Fibroblast of lung (primary cell): ENCODE measurements around the gene PTPN5. TPM values are rescaled to one million over a fixed set of nuclear protein-coding genes. Genes with fewer than 3 reads are reported as not detected.
"Not testable (repeated sequence)": the region's sequence is repeated elsewhere in the genome, so short reads cannot be mapped to it uniquely, and the experiment has no call there.

Experiments
- DNase-seq, 2 donors: peaks; one replicate each; pipeline versions ENCODE4 v3.0.0 to v3.0.0-alpha.2; 2010; ENCODE audit warnings: low read depth in 2 of 2
- H2AFZ ChIP-seq: 2 replicates; pipeline ENCODE4 v1.5.1; 2012; ENCODE audit warnings: low read length, control low read depth, inconsistent platforms
- H3K27ac ChIP-seq: 2 replicates; pipeline ENCODE4 v1.5.1; 2011; ENCODE audit warnings: low read length, control low read depth; ENCODE audit not compliant: insufficient read depth
- H3K27me3 ChIP-seq: 2 replicates; pipeline ENCODE4 v1.5.1; 2011; ENCODE audit warnings: mild to moderate bottlenecking, low read length; ENCODE audit not compliant: control insufficient read depth, insufficient read depth
- H3K36me3 ChIP-seq: 2 replicates; pipeline ENCODE4 v1.5.1; 2011; ENCODE audit warnings: low read length; ENCODE audit not compliant: control insufficient read depth, insufficient read depth
- H3K4me1 ChIP-seq: 2 replicates; pipeline ENCODE4 v1.5.1; 2011; ENCODE audit warnings: low read length; ENCODE audit not compliant: control insufficient read depth, insufficient read depth; ENCODE audit errors: extremely low read depth
- H3K4me2 ChIP-seq: 2 replicates; pipeline ENCODE4 v1.5.1; 2011; ENCODE audit warnings: low read length, control low read depth; ENCODE audit not compliant: insufficient read depth; ENCODE audit errors: extremely low read depth
- H3K4me3 ChIP-seq, 4 experiments: fragments of 200-600 bp in 1 of 4; sonication (generic) in 1 of 4; replicated peaks in 1 of 4; 2 replicates each; pipeline ENCODE4 v1.5.1; 2011 to 2016; ENCODE audit warnings: low read length in 4 of 4, low read depth in 3 of 4, mild to moderate bottlenecking in 3 of 4, control low read depth in 2 of 4, inconsistent platforms in 1 of 4, mixed read lengths in 1 of 4; ENCODE audit not compliant: insufficient read depth in 1 of 4; ENCODE audit errors: control extremely low read depth in 1 of 4
- H3K79me2 ChIP-seq: 2 replicates; pipeline ENCODE4 v1.5.1; 2012; ENCODE audit warnings: mild to moderate bottlenecking, low read length, inconsistent platforms; ENCODE audit not compliant: control insufficient read depth, insufficient read depth
- H3K9ac ChIP-seq: 2 replicates; pipeline ENCODE4 v1.5.1; 2011; ENCODE audit warnings: mild to moderate bottlenecking, low read length, control low read depth; ENCODE audit not compliant: insufficient read depth
- H3K9me3 ChIP-seq: 2 replicates; pipeline ENCODE4 v1.5.1; 2012; ENCODE audit warnings: low read depth, low read length; ENCODE audit not compliant: control insufficient read depth, insufficient read depth
- H4K20me1 ChIP-seq: 2 replicates; pipeline ENCODE4 v1.5.1; 2011; ENCODE audit warnings: low read length; ENCODE audit not compliant: control insufficient read depth, insufficient read depth; ENCODE audit errors: extremely low read depth
- CTCF ChIP-seq, 2 donors: IDR thresholded peaks in 1 of 2; conservative IDR thresholded peaks in 1 of 2; 1 replicate in 1 of 2; 2 replicates in 1 of 2; pipeline ENCODE4 v1.5.1; 2011 to 2012; ENCODE audit warnings: low read length in 2 of 2, control low read depth in 1 of 2, inconsistent platforms in 1 of 2, low read depth in 1 of 2, mild to moderate bottlenecking in 1 of 2
- EZH2 ChIP-seq: IDR thresholded peaks from 2 replicates; pipeline ENCODE4 v1.5.1; 2012; ENCODE audit warnings: low read length, control low read depth, mild to moderate bottlenecking; ENCODE audit errors: missing control alignments
- polyA plus RNA-seq, 2 donors: library from polyadenylated mRNA; depleted of rRNA in 1 of 2; stranded (reverse) in 1 of 2; unstranded in 1 of 2; fragments of >200 nt; gene quantifications; 2 replicates each; pipeline ENCODE4 v1.2.1, GENCODE V29; 2011 to 2012; ENCODE audit warnings: missing spikeins in 1 of 2
- total RNA-seq: library from RNA; depleted of rRNA; stranded (reverse); fragments of >200 nt; gene quantifications from 2 replicates; pipeline ENCODE4 v1.2.1, GENCODE V29; 2014

PTPN5 gene
- total and polyA plus RNA-seq, 2 donors (not counting 1 experiment from before 2014, with no cell fraction given) = not detected

DNA sequence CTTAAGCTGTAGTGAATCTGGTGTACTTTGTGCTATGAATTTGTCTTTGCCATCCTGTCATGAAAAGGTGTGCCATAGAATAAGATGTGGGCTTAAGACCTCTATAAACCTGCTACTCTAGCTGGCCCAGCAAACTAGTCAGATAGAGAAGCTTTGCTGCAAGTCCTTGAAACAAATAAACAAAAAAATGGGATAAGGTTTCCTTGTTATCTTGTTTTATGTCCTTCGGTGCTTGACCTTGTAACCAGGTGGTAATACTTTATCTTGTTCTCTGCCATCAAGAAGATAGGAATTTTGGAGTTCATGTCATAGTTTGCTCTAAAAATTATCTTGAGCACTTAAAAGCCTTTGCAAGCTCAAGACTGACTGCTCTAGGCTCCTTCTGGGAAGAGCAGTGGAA is 107.3 kb downstream of the PTPN5 start:
- no peak for DNase-seq
- H3K36me3 ChIP-seq = no peaks in the 10 kb centered on the region
- H2AFZ ChIP-seq = no peak overlapping the region
- H4K20me1 ChIP-seq = no peaks in the 10 kb centered on the region
- H3K4me1 ChIP-seq = no peaks in the 10 kb centered on the region
- H3K27me3 ChIP-seq = no peaks in the 10 kb centered on the region
- H3K9me3 ChIP-seq = no peaks in the 10 kb centered on the region
- H3K79me2 ChIP-seq = no peaks in the 10 kb centered on the region
- no peak overlapping the region for H3K9ac ChIP-seq
- no peak overlapping the region for H3K4me2 ChIP-seq
- no peak overlapping the region for H3K27ac ChIP-seq
- H3K4me3 ChIP-seq = no peak overlapping the region
- TF ChIP-seq CTCF (conservative IDR thresholded peaks at IDR 0.05 in 1 of 2, IDR thresholded peaks at IDR 0.05 in 1 of 2; ENCODE audit: low read depth in 1 of 2, low read length in 2 of 2) = no peak
- TF ChIP-seq EZH2 = no peak

DNA sequence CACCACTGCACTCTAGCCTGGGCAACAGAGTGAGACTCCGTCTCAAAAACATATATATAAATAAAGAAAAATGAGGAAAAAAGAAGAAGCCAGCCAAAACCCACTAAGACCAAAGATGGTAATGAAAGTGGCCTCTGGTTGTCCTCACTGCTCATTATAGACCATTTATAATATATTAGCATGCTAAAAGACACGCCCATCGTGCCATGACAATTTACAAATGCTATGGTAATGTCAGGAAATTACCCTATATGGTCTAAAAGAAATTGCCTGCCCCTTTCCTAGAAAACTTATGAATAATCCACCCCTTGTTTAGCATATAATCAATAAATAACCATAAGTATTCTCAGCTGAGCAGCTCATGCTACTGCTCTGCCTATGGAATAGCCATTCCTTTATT is 109.1 kb downstream of the PTPN5 start:
- no peak for DNase-seq
- H3K36me3 ChIP-seq = no peaks in the 10 kb centered on the region
- H3K9ac ChIP-seq = no peak overlapping the region
- H3K79me2 ChIP-seq = no peaks in the 10 kb centered on the region
- H3K27ac ChIP-seq = no peak overlapping the region
- H2AFZ ChIP-seq = no peak overlapping the region
- H4K20me1 ChIP-seq = no peaks in the 10 kb centered on the region
- H3K4me3 ChIP-seq = no peak overlapping the region
- no peaks in the 10 kb centered on the region for H3K9me3 ChIP-seq
- TF ChIP-seq CTCF (conservative IDR thresholded peaks at IDR 0.05 in 1 of 2, IDR thresholded peaks at IDR 0.05 in 1 of 2; ENCODE audit: low read depth in 1 of 2, low read length in 2 of 2) (no peak), EZH2 (no peak)
- H3K27me3 ChIP-seq = no peaks in the 10 kb centered on the region
- H3K4me2 ChIP-seq = no peak overlapping the region
- H3K4me1 ChIP-seq = no peaks in the 10 kb centered on the region

DNA sequence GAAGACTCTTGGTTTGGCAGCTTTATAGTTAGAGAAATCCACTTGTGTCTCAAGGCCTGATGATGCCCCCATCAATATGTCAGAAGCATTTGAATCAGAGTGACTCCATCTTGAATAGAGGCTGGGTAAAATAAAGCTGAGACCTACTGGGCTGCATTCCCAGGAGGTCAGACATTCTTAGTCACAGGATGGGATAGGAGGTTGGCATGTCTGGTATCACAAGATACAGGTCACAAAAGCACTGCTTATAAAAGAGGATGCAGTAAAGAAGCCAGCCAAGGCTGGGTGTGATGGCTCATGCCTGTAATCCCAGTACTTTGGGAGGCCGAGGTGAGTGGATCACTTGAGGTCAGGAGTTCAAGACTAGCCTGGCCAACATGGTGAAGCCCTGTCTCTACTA is 109.6 kb downstream of the PTPN5 start:
- not testable (repeated sequence) for H3K36me3 ChIP-seq, H3K4me1 ChIP-seq, H4K20me1 ChIP-seq, H3K4me2 ChIP-seq, H3K27me3 ChIP-seq, DNase-seq, H3K27ac ChIP-seq, H3K9ac ChIP-seq, H3K9me3 ChIP-seq, H3K79me2 ChIP-seq, H3K4me3 ChIP-seq, H2AFZ ChIP-seq

Other genes with a start within 250 kb of the PTPN5 start
- 22.1 and 25.9 TPM in 2 replicates for gene UEVLD, start 203.1 kb downstream of the PTPN5 start, total RNA-seq
- 25.4 and 29.0 TPM in 2 replicates for gene UEVLD, start 203.1 kb downstream of the PTPN5 start, polyA plus RNA-seq
- gene MISFA, start 192.0 kb downstream of the PTPN5 start, total RNA-seq = 0.50 and 0.51 TPM in 2 replicates
- gene MISFA, start 192.0 kb downstream of the PTPN5 start, polyA plus RNA-seq = 1.4 and 1.7 TPM in 2 replicates
- gene SPTY2D1, start 157.5 kb downstream of the PTPN5 start, total RNA-seq = 11.3 and 14.0 TPM in 2 replicates
- gene SPTY2D1, start 157.5 kb downstream of the PTPN5 start, polyA plus RNA-seq = 18.7 and 23.8 TPM in 2 replicates
- gene TMEM86A, start 93.0 kb downstream of the PTPN5 start, total RNA-seq = 0.77 and 0.83 TPM in 2 replicates
- gene TMEM86A, start 93.0 kb downstream of the PTPN5 start, polyA plus RNA-seq = 0.16 and 0.21 TPM in 2 replicates
- under 0.01 TPM in 2 replicates for gene IGSF22, start 65.6 kb downstream of the PTPN5 start, total RNA-seq
- gene IGSF22, start 65.6 kb downstream of the PTPN5 start, polyA plus RNA-seq = not detected in 2 replicates
- not detected in 2 replicates for gene MRGPRX1, start 147.6 kb upstream of the PTPN5 start, total RNA-seq
- gene MRGPRX1, start 147.6 kb upstream of the PTPN5 start, polyA plus RNA-seq = not detected in 2 replicates